GM04503 (cell line): ENCODE data around the gene GABRP.
"Not testable (repeated sequence)": the region's sequence is repeated elsewhere in the genome, so short reads cannot be mapped to it uniquely, and the experiment has no call there.

Experiments
- DNase-seq: peaks from one replicate; pipeline ENCODE4 v3.0.0-alpha.2; 2012; ENCODE audit warnings: low read depth

GABRP gene

GRCh38 chr5:170755679-170756456 is 27.7 kb upstream of the GABRP start:
- no peak for DNase-seq

GRCh38 chr5:170756691-170757090 is 26.8 kb upstream of the GABRP start:
- no peak for DNase-seq

- no peak for DNase-seq
Measured at GRCh38 chr5:170757182-170757601, 26.3 kb upstream of the GABRP start.

GRCh38 chr5:170757669-170758068 is 25.9 kb upstream of the GABRP start:
- no peak for DNase-seq

- no peak for DNase-seq
Measured at GRCh38 chr5:170758481-170758880, 25.0 kb upstream of the GABRP start.

GRCh38 chr5:170760113-170760512 is 23.4 kb upstream of the GABRP start:
- DNase-seq: no peak

GRCh38 chr5:170761048-170761707 is 22.3 kb upstream of the GABRP start:
- no peak for DNase-seq

GRCh38 chr5:170761708-170762066 is 21.8 kb upstream of the GABRP start:
- DNase-seq: no peak

GRCh38 chr5:170762298-170762697 is 21.2 kb upstream of the GABRP start:
- DNase-seq: not testable (repeated sequence)

GRCh38 chr5:170765868-170766267 is 17.7 kb upstream of the GABRP start:
- not testable (repeated sequence) for DNase-seq

GRCh38 chr5:170769246-170769645 is 14.3 kb upstream of the GABRP start:
- DNase-seq: no peak

- DNase-seq: no peak
Measured at GRCh38 chr5:170769898-170770416, 13.6 kb upstream of the GABRP start.

- no peak for DNase-seq
Measured at GRCh38 chr5:170771496-170771895, 12.0 kb upstream of the GABRP start.

GRCh38 chr5:170773024-170773985 is 10.2 kb upstream of the GABRP start:
- no peak for DNase-seq

GRCh38 chr5:170774831-170775230 is 8.7 kb upstream of the GABRP start:
- DNase-seq: no peak

- no peak for DNase-seq
Measured at GRCh38 chr5:170781946-170782345, 1.6 kb upstream of the GABRP start.

- DNase-seq: no peak
Measured at GRCh38 chr5:170782438-170782837, 1.1 kb upstream of the GABRP start.

- no peak for DNase-seq
Measured at GRCh38 chr5:170785416-170785815, 1.9 kb downstream of the GABRP start.

- DNase-seq: no peak
Measured at GRCh38 chr5:170787216-170787615, 3.7 kb downstream of the GABRP start.

- no peak for DNase-seq
Measured at GRCh38 chr5:170788626-170789304, 5.2 kb downstream of the GABRP start.

- no peak for DNase-seq
Measured at GRCh38 chr5:170791325-170791954, 7.9 kb downstream of the GABRP start.
